Measurements from ENCODE around the gene MYBPH. TPM values are rescaled to one million over a fixed set of nuclear protein-coding genes. Genes with fewer than 3 reads are reported as not detected.

MYBPH gene
- total and polyA plus RNA-seq, 2 of the 13 experiments (the other 11 are each of a cell fraction or from before 2014, with no cell fraction given): not detected

DNA sequence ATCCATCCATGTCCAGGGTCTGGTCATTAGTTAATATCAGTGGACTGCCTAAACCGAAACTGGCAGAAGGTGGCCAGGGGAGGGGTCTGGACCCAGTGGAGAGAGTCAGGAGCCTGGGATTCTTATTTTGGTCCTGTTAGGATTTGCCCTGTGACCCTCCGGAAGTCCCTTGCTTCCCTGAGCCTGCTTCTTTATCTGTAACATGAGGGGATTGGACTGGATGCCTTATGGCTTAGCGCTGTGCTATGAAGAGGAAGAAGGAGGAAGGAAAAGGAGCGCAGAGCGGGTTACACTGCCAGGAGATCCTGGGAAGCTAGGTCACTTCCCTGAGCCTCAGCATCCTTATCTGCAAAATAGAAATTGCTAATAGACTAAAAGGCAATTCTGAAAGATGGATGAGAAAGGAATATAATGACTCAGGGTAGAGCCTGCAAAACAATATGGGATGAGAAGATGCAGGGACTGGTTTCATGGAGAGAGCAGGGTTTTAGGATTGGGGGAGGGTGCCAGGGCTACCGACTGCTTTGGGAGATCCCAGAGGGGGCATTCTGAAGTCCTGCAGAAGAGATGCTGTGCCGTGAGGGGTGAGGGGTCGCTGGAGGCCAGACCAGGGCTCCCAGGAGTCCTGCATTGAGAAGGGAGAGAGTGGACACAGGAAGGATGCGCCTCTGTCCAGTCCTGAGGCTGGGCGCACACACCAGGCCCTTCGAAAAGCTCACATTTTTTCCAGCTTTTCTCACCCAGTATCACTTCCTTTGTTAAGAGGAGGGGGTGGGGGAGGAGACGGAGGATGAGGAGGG lies 48.6 kb downstream of the MYBPH start (continued):
- TF ChIP-seq, protein P1, sequence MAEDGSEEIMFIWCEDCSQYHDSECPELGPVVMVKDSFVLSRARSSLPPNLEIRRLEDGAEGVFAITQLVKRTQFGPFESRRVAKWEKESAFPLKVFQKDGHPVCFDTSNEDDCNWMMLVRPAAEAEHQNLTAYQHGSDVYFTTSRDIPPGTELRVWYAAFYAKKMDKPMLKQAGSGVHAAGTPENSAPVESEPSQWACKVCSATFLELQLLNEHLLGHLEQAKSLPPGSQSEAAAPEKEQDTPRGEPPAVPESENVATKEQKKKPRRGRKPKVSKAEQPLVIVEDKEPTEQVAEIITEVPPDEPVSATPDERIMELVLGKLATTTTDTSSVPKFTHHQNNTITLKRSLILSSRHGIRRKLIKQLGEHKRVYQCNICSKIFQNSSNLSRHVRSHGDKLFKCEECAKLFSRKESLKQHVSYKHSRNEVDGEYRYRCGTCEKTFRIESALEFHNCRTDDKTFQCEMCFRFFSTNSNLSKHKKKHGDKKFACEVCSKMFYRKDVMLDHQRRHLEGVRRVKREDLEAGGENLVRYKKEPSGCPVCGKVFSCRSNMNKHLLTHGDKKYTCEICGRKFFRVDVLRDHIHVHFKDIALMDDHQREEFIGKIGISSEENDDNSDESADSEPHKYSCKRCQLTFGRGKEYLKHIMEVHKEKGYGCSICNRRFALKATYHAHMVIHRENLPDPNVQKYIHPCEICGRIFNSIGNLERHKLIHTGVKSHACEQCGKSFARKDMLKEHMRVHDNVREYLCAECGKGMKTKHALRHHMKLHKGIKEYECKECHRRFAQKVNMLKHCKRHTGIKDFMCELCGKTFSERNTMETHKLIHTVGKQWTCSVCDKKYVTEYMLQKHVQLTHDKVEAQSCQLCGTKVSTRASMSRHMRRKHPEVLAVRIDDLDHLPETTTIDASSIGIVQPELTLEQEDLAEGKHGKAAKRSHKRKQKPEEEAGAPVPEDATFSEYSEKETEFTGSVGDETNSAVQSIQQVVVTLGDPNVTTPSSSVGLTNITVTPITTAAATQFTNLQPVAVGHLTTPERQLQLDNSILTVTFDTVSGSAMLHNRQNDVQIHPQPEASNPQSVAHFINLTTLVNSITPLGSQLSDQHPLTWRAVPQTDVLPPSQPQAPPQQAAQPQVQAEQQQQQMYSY (CRISPR knock-in tag; IDR thresholded peaks at IDR 0.05): no peak
- TF ChIP-seq HOXA3 (CRISPR knock-in tag; IDR thresholded peaks at IDR 0.05) (no peak), ISL2 (CRISPR knock-in tag; IDR thresholded peaks at IDR 0.05) (no peak), FOXJ3 (CRISPR knock-in tag; IDR thresholded peaks at IDR 0.05; ENCODE audit: borderline replicate concordance) (no peak), EEA1 (CRISPR knock-in tag; IDR thresholded peaks at IDR 0.05; ENCODE audit: borderline replicate concordance) (no peak)

DNA sequence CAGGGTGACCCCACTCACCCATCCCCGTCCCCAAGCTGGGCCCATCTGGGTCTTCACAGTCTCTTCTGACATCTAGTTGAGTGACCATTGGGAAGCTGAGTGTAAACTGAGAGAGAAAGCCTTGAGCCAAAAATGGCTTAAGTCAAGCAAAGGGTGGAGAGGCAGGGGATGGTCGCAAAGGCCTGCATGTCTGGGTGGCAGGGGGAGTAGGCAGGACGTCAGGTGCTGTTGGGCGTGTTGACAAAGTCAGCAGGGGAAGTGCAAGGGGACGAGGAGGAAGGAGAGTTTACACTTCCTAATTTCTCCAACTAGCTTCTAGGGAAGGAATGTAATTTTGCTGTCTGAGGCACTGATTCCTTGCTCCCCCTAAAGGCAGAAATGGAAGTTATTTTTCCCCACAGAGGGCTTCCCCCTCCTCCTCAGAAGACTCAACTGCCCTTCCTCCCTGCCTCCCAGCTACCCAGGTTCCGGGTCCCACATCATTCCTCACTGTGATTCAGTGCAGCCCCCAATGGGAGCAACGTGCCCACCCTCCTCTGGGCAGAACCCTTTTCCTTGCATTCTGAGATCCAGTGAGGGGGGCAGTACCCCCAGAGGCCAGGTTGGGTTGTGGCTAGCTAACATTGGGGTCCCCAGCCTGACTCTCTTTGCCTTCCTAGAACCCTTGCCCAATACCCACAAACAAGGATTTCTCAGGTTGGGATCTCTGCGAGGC lies 49.3 kb downstream of the MYBPH start:
- BruUV-seq (replicated peaks): no TSS peak
- intact Hi-C loops (cut with micrococcal nuclease; ENCODE audit: unreplicated experiment): no loop called here

More for the DNA sequence above, 49.3 kb downstream of the MYBPH start:
- POLR2A ChIA-PET: no interaction called here
- TF ChIP-seq DNMT3B (CRISPR knock-in tag; conservative IDR thresholded peaks at IDR 0.05): no peak
- no peak for TF ChIP-seq ZSCAN29 (CRISPR knock-in tag; conservative IDR thresholded peaks at IDR 0.05)
- TF ChIP-seq PLRG1 (conservative IDR thresholded peaks at IDR 0.05): no peak
- TF ChIP-seq ZNF263 (CRISPR knock-in tag; IDR thresholded peaks at IDR 0.05): peak; percentile 46; the same call in 1 of the 2 replicates
- TF ChIP-seq, protein P2, sequence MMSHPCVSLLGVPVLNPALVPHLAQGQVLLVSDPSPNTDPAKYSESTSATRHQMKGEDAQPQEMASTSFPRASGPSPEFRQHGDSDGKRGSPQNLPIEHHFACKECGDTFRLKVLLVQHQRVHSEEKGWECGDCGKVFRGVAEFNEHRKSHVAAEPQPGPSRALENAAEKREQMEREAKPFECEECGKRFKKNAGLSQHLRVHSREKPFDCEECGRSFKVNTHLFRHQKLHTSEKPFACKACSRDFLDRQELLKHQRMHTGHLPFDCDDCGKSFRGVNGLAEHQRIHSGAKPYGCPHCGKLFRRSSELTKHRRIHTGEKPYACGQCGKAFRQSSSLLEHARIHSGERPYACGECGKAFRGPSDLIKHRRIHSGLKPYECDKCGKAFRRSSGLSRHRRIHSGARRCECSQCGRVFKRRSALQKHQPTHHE (CRISPR knock-in tag; IDR thresholded peaks at IDR 0.05; ENCODE audit: borderline replicate concordance): no peak
- no peak for TF ChIP-seq ZMYM2 (CRISPR knock-in tag; IDR thresholded peaks at IDR 0.05)
- no peak for TF ChIP-seq ZBTB7B (CRISPR knock-in tag; IDR thresholded peaks at IDR 0.05)
- TF ChIP-seq, protein P3, sequence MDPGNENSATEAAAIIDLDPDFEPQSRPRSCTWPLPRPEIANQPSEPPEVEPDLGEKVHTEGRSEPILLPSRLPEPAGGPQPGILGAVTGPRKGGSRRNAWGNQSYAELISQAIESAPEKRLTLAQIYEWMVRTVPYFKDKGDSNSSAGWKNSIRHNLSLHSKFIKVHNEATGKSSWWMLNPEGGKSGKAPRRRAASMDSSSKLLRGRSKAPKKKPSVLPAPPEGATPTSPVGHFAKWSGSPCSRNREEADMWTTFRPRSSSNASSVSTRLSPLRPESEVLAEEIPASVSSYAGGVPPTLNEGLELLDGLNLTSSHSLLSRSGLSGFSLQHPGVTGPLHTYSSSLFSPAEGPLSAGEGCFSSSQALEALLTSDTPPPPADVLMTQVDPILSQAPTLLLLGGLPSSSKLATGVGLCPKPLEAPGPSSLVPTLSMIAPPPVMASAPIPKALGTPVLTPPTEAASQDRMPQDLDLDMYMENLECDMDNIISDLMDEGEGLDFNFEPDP (CRISPR knock-in tag; conservative IDR thresholded peaks at IDR 0.05): no peak
- TF ChIP-seq ZNF672 (CRISPR knock-in tag; IDR thresholded peaks at IDR 0.05): no peak
- DNase-seq (ENCODE audit: low spot score): no peak
- CTCF ChIA-PET (ENCODE audit: low intra/inter-chr PET ratio, low total read pairs): no interaction called here
- no peak overlapping the region for H3K9ac ChIP-seq (ENCODE audit: insufficient read depth, low read depth, low read length)
- H3K4me1 ChIP-seq (ENCODE audit: insufficient read depth, low read length): peaks cover 23% of the 10 kb centered on the region; the same call in 1 of the 2 replicates
- no peak overlapping the region for H3K4me3 ChIP-seq (replicated peaks in 1 of 3; ENCODE audit: insufficient read depth in 1 of 3, low read depth in 2 of 3, low read length in 3 of 3)
- peak; percentile 77 for FAIRE-seq
- no peak overlapping the region for H3K4me2 ChIP-seq (ENCODE audit: low read depth, low read length)
- in situ Hi-C loops (cut with HindIII; ENCODE audit: extremely low pct_ligation_motif_present, low pct_unique_long_range_greater_than_20kb): no loop called here
- no peaks in the 10 kb centered on the region for H3K9me3 ChIP-seq (ENCODE audit: low read length)
- H3K27me3 ChIP-seq (ENCODE audit: control insufficient read depth in 1 of 2, insufficient read depth in 2 of 2, low read length in 2 of 2): peaks cover 7 to 30% of the 10 kb centered on the region in 2 experiments; a peak in 4 of 5 replicates
- H4K20me1 ChIP-seq (ENCODE audit: insufficient read depth, low read length): no peaks in the 10 kb centered on the region
- H3K36me3 ChIP-seq (replicated peaks in 1 of 2; ENCODE audit: control insufficient read depth in 1 of 2, insufficient read depth in 2 of 2, low read length in 2 of 2): no peaks in the 10 kb centered on the region
- no peaks in the 10 kb centered on the region for H3K79me2 ChIP-seq (ENCODE audit: insufficient read depth, low read length)
- H3K27ac ChIP-seq (ENCODE audit: extremely low read length, insufficient read depth, low read length): no peak overlapping the region
- no peak for ATAC-seq
- no peak overlapping the region for H2AFZ ChIP-seq (ENCODE audit: low read length)
- WGBS (ENCODE audit: low lambda C conversion rate): 7% methylated on average over 7 of the region's 8 CpGs

Measured in HepG2 (cell line).